ENCODE measurements around the gene PTGES2. TPM values are rescaled to one million over a fixed set of nuclear protein-coding genes. Genes with fewer than 3 reads are reported as not detected.

The PTGES2 gene
- total RNA-seq, 1 donor from 2014 or later, result 72.2 TPM

GRCh38 chr9:128145536-128145935 lies 18.0 kb upstream of the PTGES2 start:
- H3K27ac Mint-ChIP-seq (ENCODE audit: unreplicated experiment), result no peak overlapping the region
- no peak for TF ChIP-seq CTCF (conservative IDR thresholded peaks at IDR 0.05)
- DNase-seq (ENCODE audit: low read depth, low spot score), result no peak
- no peak overlapping the region for H3K4me3 Mint-ChIP-seq
- peaks cover 15% of the 10 kb centered on the region for H3K4me1 Mint-ChIP-seq
- no peaks in the 10 kb centered on the region for H3K27me3 Mint-ChIP-seq (ENCODE audit: low read depth)
- no peaks in the 10 kb centered on the region for H3K36me3 Mint-ChIP-seq (ENCODE audit: low read depth)
- H3K9me3 Mint-ChIP-seq, result no peaks in the 10 kb centered on the region

- H3K4me1 Mint-ChIP-seq, result peaks cover 20% of the 10 kb centered on the region
- H3K4me3 Mint-ChIP-seq, result no peak overlapping the region
- H3K9me3 Mint-ChIP-seq, result no peaks in the 10 kb centered on the region
- DNase-seq (ENCODE audit: low read depth, low spot score), result no peak
- H3K27me3 Mint-ChIP-seq (ENCODE audit: low read depth), result no peaks in the 10 kb centered on the region
- H3K36me3 Mint-ChIP-seq (ENCODE audit: low read depth), result no peaks in the 10 kb centered on the region
- TF ChIP-seq CTCF (conservative IDR thresholded peaks at IDR 0.05), result no peak
- no peak overlapping the region for H3K27ac Mint-ChIP-seq (ENCODE audit: unreplicated experiment)
Measured at GRCh38 chr9:128144239-128145181, 17.0 kb upstream of the PTGES2 start.

GRCh38 chr9:128143525-128144238 lies 16.2 kb upstream of the PTGES2 start:
- Mint-ChIP-seq H3K36me3 (ENCODE audit: low read depth) (no peaks in the 10 kb centered on the region), H3K27me3 (ENCODE audit: low read depth) (no peaks in the 10 kb centered on the region), H3K27ac (ENCODE audit: unreplicated experiment) (no peak overlapping the region), H3K4me1 (peaks cover 14% of the 10 kb centered on the region), H3K4me3 (no peak overlapping the region), H3K9me3 (no peaks in the 10 kb centered on the region)
- no peak for TF ChIP-seq CTCF (conservative IDR thresholded peaks at IDR 0.05)
- DNase-seq (ENCODE audit: low read depth, low spot score), result no peak

GRCh38 chr9:128142596-128142995 lies 15.1 kb upstream of the PTGES2 start:
- no peak for TF ChIP-seq CTCF (conservative IDR thresholded peaks at IDR 0.05)
- no peak for DNase-seq (ENCODE audit: low read depth, low spot score)
- Mint-ChIP-seq H3K4me1 (peaks cover 14% of the 10 kb centered on the region), H3K9me3 (no peaks in the 10 kb centered on the region), H3K27me3 (ENCODE audit: low read depth) (no peaks in the 10 kb centered on the region), H3K4me3 (no peak overlapping the region), H3K36me3 (ENCODE audit: low read depth) (no peaks in the 10 kb centered on the region), H3K27ac (ENCODE audit: unreplicated experiment) (no peak overlapping the region)

- Mint-ChIP-seq H3K27me3 (ENCODE audit: low read depth) (no peaks in the 10 kb centered on the region), H3K36me3 (ENCODE audit: low read depth) (no peaks in the 10 kb centered on the region), H3K4me3 (no peak overlapping the region), H3K27ac (ENCODE audit: unreplicated experiment) (peak overlapping the region; percentile 89), H3K9me3 (no peaks in the 10 kb centered on the region), H3K4me1 (peaks cover 14% of the 10 kb centered on the region)
- no peak for TF ChIP-seq CTCF (conservative IDR thresholded peaks at IDR 0.05)
- no peak for DNase-seq (ENCODE audit: low read depth, low spot score)
Measured at GRCh38 chr9:128142061-128142460, 14.5 kb upstream of the PTGES2 start.
